ENCODE measurements around the gene TNIK. TPM values are rescaled to one million over a fixed set of nuclear protein-coding genes. Genes with fewer than 3 reads are reported as not detected.
A peak's percentile ranks its signal among the peaks of the same experiment; 100 is the strongest.

TNIK gene
- total RNA-seq (10 to 100 TPM; 47.3 to 50.0 TPM), polyA plus RNA-seq (10 to 100 TPM; 13.2 to 16.1 (median 13.8) TPM), total RNA-seq (32.0 to 184 (median 83.9) reads per million in 6 experiments)

GRCh38 chr3:171459942-171460724 lies at the start of gene TNIK:
Gene TNIK (minus strand): TSS chr3:171460405. CDS start chr3:171460063, 342 bp downstream.
- peak; percentile 79 to 80 for ATAC-seq
- no peaks in the 10 kb centered on the region for H3K27me3 Mint-ChIP-seq
- H3K4me3 Mint-ChIP-seq: peak within 1 kb of the TSS; percentile 91 to 98 (median 93)
- peaks cover 0 to 2% (median 0%) of the 10 kb centered on the region in 3 donors for H3K36me3 Mint-ChIP-seq
- peaks cover 26 to 55% (median 47%) of the 10 kb centered on the region in 4 donors for H3K4me1 Mint-ChIP-seq
- POLR2A ChIA-PET: interaction anchor here (0.6 to 3.3 kb wide), 9 partner anchors 12 to 591 kb away, joined by 3 to 28 read pairs (median 6); no protein-coding TSS in a partner anchor
- peak; percentile 84 to 98 (median 93) for DNase-seq
- H3K9me3 Mint-ChIP-seq: no peaks in the 10 kb centered on the region
- peak within 1 kb of the TSS; percentile 88 to 98 (median 95) for H3K27ac Mint-ChIP-seq

GRCh38 chr3:171508676-171509075 lies 48.5 kb upstream of the TNIK start:
- ATAC-seq: no peak
- no peaks in the 10 kb centered on the region for H3K36me3 Mint-ChIP-seq
- H3K27ac Mint-ChIP-seq: peak overlapping the region in 1 of 10 donors; percentile 50
- DNase-seq: no peak
- H3K4me3 Mint-ChIP-seq: no peak overlapping the region
- H3K9me3 Mint-ChIP-seq: peaks cover 0 to 8% (median 0%) of the 10 kb centered on the region in 9 donors
- POLR2A ChIA-PET: no interaction called here
- no peaks in the 10 kb centered on the region for H3K27me3 Mint-ChIP-seq
- no peaks in the 10 kb centered on the region for H3K4me1 Mint-ChIP-seq

GRCh38 chr3:171508206-171508605 lies 48.0 kb upstream of the TNIK start:
- DNase-seq: no peak
- no peaks in the 10 kb centered on the region for H3K36me3 Mint-ChIP-seq
- H3K27ac Mint-ChIP-seq: peak overlapping the region in 1 of 10 donors; percentile 50
- POLR2A ChIA-PET: no interaction called here
- ATAC-seq: no peak
- H3K4me3 Mint-ChIP-seq: no peak overlapping the region
- H3K4me1 Mint-ChIP-seq: no peaks in the 10 kb centered on the region
- H3K9me3 Mint-ChIP-seq: peaks cover 0 to 8% (median 0%) of the 10 kb centered on the region in 9 donors
- H3K27me3 Mint-ChIP-seq: no peaks in the 10 kb centered on the region

- ATAC-seq: no peak
- H3K9me3 Mint-ChIP-seq: peaks cover 0 to 8% (median 0%) of the 10 kb centered on the region in 9 donors
- no peaks in the 10 kb centered on the region for H3K4me1 Mint-ChIP-seq
- no peaks in the 10 kb centered on the region for H3K27me3 Mint-ChIP-seq
- POLR2A ChIA-PET: no interaction called here
- H3K27ac Mint-ChIP-seq: no peak overlapping the region
- no peak overlapping the region for H3K4me3 Mint-ChIP-seq
- no peaks in the 10 kb centered on the region for H3K36me3 Mint-ChIP-seq
- no peak for DNase-seq
Observed at GRCh38 chr3:171506743-171507319, 46.6 kb upstream of the TNIK start.

GRCh38 chr3:171505822-171506333 lies 45.7 kb upstream of the TNIK start:
- H3K36me3 Mint-ChIP-seq: peaks cover 0 to 3% (median 0%) of the 10 kb centered on the region in 3 donors
- DNase-seq: no peak
- no peaks in the 10 kb centered on the region for H3K4me1 Mint-ChIP-seq
- no peaks in the 10 kb centered on the region for H3K27me3 Mint-ChIP-seq
- POLR2A ChIA-PET: no interaction called here
- no peak for ATAC-seq
- H3K9me3 Mint-ChIP-seq: peaks cover 0 to 8% (median 0%) of the 10 kb centered on the region in 9 donors
- no peak overlapping the region for H3K4me3 Mint-ChIP-seq
- H3K27ac Mint-ChIP-seq: no peak overlapping the region

- POLR2A ChIA-PET: no interaction called here
- no peak overlapping the region for H3K4me3 Mint-ChIP-seq
- no peaks in the 10 kb centered on the region for H3K27me3 Mint-ChIP-seq
- H3K9me3 Mint-ChIP-seq: peaks cover 0 to 8% (median 0%) of the 10 kb centered on the region in 9 donors
- ATAC-seq: no peak
- peaks cover 0 to 3% (median 0%) of the 10 kb centered on the region in 3 donors for H3K36me3 Mint-ChIP-seq
- H3K27ac Mint-ChIP-seq: no peak overlapping the region
- H3K4me1 Mint-ChIP-seq: peaks cover 3 to 11% (median 5%) of the 10 kb centered on the region in 4 donors
- DNase-seq: no peak
Observed at GRCh38 chr3:171504376-171504775, 44.2 kb upstream of the TNIK start.

GRCh38 chr3:171503817-171504216 lies 43.6 kb upstream of the TNIK start:
- Mint-ChIP-seq H3K9me3 (peaks cover 0 to 8% (median 0%) of the 10 kb centered on the region in 9 donors), H3K36me3 (peaks cover 0 to 3% (median 0%) of the 10 kb centered on the region in 3 donors), H3K4me1 (peaks cover 3 to 14% (median 6%) of the 10 kb centered on the region in 4 donors), H3K27me3 (no peaks in the 10 kb centered on the region), H3K27ac (no peak overlapping the region), H3K4me3 (no peak overlapping the region)
- ATAC-seq (no peak), DNase-seq (no peak)
- POLR2A ChIA-PET: no interaction called here

- DNase-seq (no peak), ATAC-seq (no peak)
- H3K4me3 Mint-ChIP-seq: no peak overlapping the region
- H3K9me3 Mint-ChIP-seq: peaks cover 0 to 3% (median 0%) of the 10 kb centered on the region in 9 donors
- no peaks in the 10 kb centered on the region for H3K27me3 Mint-ChIP-seq
- no peak overlapping the region for H3K27ac Mint-ChIP-seq
- H3K36me3 Mint-ChIP-seq: peaks cover 0 to 5% (median 3%) of the 10 kb centered on the region in 3 donors
- H3K4me1 Mint-ChIP-seq: peaks cover 11 to 35% (median 26%) of the 10 kb centered on the region in 4 donors
- POLR2A ChIA-PET: interaction anchor here (1.3 kb wide), 1 partner anchor 12 kb away, joined by 4 read pairs; no protein-coding TSS in a partner anchor
Observed at GRCh38 chr3:171498921-171499320, 38.7 kb upstream of the TNIK start.

GRCh38 chr3:171497468-171497867 lies 37.3 kb upstream of the TNIK start:
- Mint-ChIP-seq H3K27me3 (no peaks in the 10 kb centered on the region), H3K4me1 (peaks cover 14 to 48% (median 38%) of the 10 kb centered on the region in 4 donors), H3K4me3 (no peak overlapping the region), H3K27ac (peak overlapping the region in 7 of 10 donors; percentile 5 to 50 (median 28)), H3K9me3 (peaks cover 0 to 3% (median 0%) of the 10 kb centered on the region in 9 donors), H3K36me3 (peaks cover 0 to 5% (median 3%) of the 10 kb centered on the region in 3 donors)
- DNase-seq: no peak
- POLR2A ChIA-PET: no interaction called here
- ATAC-seq: no peak

GRCh38 chr3:171495413-171495812 lies 35.2 kb upstream of the TNIK start:
- H3K9me3 Mint-ChIP-seq: peaks cover 0 to 3% (median 0%) of the 10 kb centered on the region in 9 donors
- POLR2A ChIA-PET: interaction anchor here (1.0 to 1.5 kb wide), 2 partner anchors 23 to 35 kb away, joined by 3 to 9 read pairs; partner anchors contain the start of gene TNIK
- ATAC-seq (no peak), DNase-seq (no peak)
- H3K27me3 Mint-ChIP-seq: no peaks in the 10 kb centered on the region
- H3K4me1 Mint-ChIP-seq: peaks cover 19 to 63% (median 52%) of the 10 kb centered on the region in 4 donors
- H3K36me3 Mint-ChIP-seq: peaks cover 0 to 5% (median 0%) of the 10 kb centered on the region in 3 donors
- peak overlapping the region; percentile 59 to 95 (median 92) for H3K27ac Mint-ChIP-seq
- peak overlapping the region in 1 of 10 donors; percentile 20 for H3K4me3 Mint-ChIP-seq

- Mint-ChIP-seq H3K9me3 (peaks cover 0 to 3% (median 0%) of the 10 kb centered on the region in 9 donors), H3K36me3 (peaks cover 0 to 5% (median 0%) of the 10 kb centered on the region in 3 donors), H3K4me1 (peaks cover 20 to 62% (median 47%) of the 10 kb centered on the region in 4 donors), H3K4me3 (peak overlapping the region in 9 of 10 donors; percentile 45 to 75 (median 69)), H3K27me3 (no peaks in the 10 kb centered on the region), H3K27ac (peak overlapping the region; percentile 59 to 95 (median 93))
- POLR2A ChIA-PET: interaction anchor here (1.0 to 1.5 kb wide), 2 partner anchors 23 to 34 kb away, joined by 3 to 9 read pairs; partner anchors contain the start of gene TNIK
- DNase-seq (peak in 7 of 10 donors; percentile 8 to 83 (median 23)), ATAC-seq (peak; percentile 87 to 95)
Observed at GRCh38 chr3:171494457-171495109, 34.4 kb upstream of the TNIK start.

- Mint-ChIP-seq H3K36me3 (peaks cover 0 to 5% (median 0%) of the 10 kb centered on the region in 3 donors), H3K27ac (peak overlapping the region; percentile 8 to 95 (median 76)), H3K4me3 (peak overlapping the region; percentile 51 to 78 (median 70)), H3K27me3 (no peaks in the 10 kb centered on the region), H3K9me3 (peaks cover 0 to 3% (median 0%) of the 10 kb centered on the region in 9 donors), H3K4me1 (peaks cover 19 to 51% (median 43%) of the 10 kb centered on the region in 4 donors)
- DNase-seq (peak in 3 of 10 donors; percentile 23 to 52 (median 47)), ATAC-seq (peak; percentile 13 to 39)
- POLR2A ChIA-PET: interaction anchor here (0.6 to 4.2 kb wide), 4 partner anchors 13 to 339 kb away, joined by 3 to 28 read pairs (median 4); partner anchors contain the start of gene TNIK
Observed at GRCh38 chr3:171491361-171491760, 31.2 kb upstream of the TNIK start.
